ENCODE data around the gene FGF19. TPM values are rescaled to one million over a fixed set of nuclear protein-coding genes. Genes with fewer than 3 reads are reported as not detected.

The FGF19 gene
- total and polyA plus RNA-seq, 2 donors (not counting 1 experiment from before 2014, with no cell fraction given) = not detected

Other genes starting within 250 kb of the FGF19 start
- gene LINC01488, start 222.4 kb downstream of the FGF19 start, total RNA-seq = not detected in 2 replicates
- not detected in 2 replicates for gene LINC01488, start 222.4 kb downstream of the FGF19 start, polyA plus RNA-seq
- 127 and 548 TPM in 2 replicates for gene CCND1, start 62.9 kb downstream of the FGF19 start, total RNA-seq
- 322 and 523 TPM in 2 replicates for gene CCND1, start 62.9 kb downstream of the FGF19 start, polyA plus RNA-seq
- gene LTO1, start 28.7 kb downstream of the FGF19 start, total RNA-seq = 20.3 and 25.4 TPM in 2 replicates
- gene LTO1, start 28.7 kb downstream of the FGF19 start, polyA plus RNA-seq = 18.1 and 19.5 TPM in 2 replicates
- gene FGF4, start 71.3 kb upstream of the FGF19 start, total RNA-seq = not detected in 2 replicates
- not detected in 2 replicates for gene FGF4, start 71.3 kb upstream of the FGF19 start, polyA plus RNA-seq
- not detected in 2 replicates for gene FGF3, start 115.4 kb upstream of the FGF19 start, total RNA-seq
- gene FGF3, start 115.4 kb upstream of the FGF19 start, polyA plus RNA-seq = not detected in 2 replicates

Data from fibroblast of lung (primary cell).